HepG2 (cell line): ENCODE data around the gene HDDC3. TPM values are rescaled to one million over a fixed set of nuclear protein-coding genes. Genes with fewer than 3 reads are reported as not detected.

ENCODE experiments used
- FLYWCH1 ChIP-seq: sonication (generic); formaldehyde crosslinking; IDR thresholded peaks from 2 replicates; pipeline ENCODE4 v1.8.1; 2023; ENCODE audit warnings: mild to moderate bottlenecking, missing genetic modification reagents
- HNF1B ChIP-seq: sonication (generic); formaldehyde crosslinking; IDR thresholded peaks from 2 replicates; pipeline ENCODE4 v1.5.1; 2020; ENCODE audit warnings: mild to moderate bottlenecking, moderate library complexity, missing genetic modification reagents
- NFAT5 ChIP-seq: sonication (generic); formaldehyde crosslinking; IDR thresholded peaks from 2 replicates; pipeline ENCODE4 v1.4.0; 2020; ENCODE audit warnings: missing genetic modification reagents
- NFE2L1 ChIP-seq: sonication (generic); formaldehyde crosslinking; IDR thresholded peaks from 2 replicates; pipeline ENCODE4 v1.4.0; 2020; ENCODE audit warnings: missing genetic modification reagents, mild to moderate bottlenecking, borderline replicate concordance
- SYNCRIP ChIP-seq: fragments of 200-400 bp; formaldehyde crosslinking; IDR thresholded peaks from 2 replicates; pipeline ENCODE4 v1.6.1; 2018; ENCODE audit warnings: mild to moderate bottlenecking, low read depth, low read length; ENCODE audit not compliant: insufficient read depth
- THAP7 ChIP-seq: sonication (generic); formaldehyde crosslinking; IDR thresholded peaks from 2 replicates; pipeline ENCODE4 v1.8.1; 2023; ENCODE audit warnings: mild to moderate bottlenecking, missing genetic modification reagents
- U2AF2 ChIP-seq: fragments of 200-400 bp; formaldehyde crosslinking; IDR thresholded peaks from 2 replicates; pipeline ENCODE4 v1.6.1; 2017; ENCODE audit warnings: low read depth, mild to moderate bottlenecking, low read length
- ZNF441 ChIP-seq: sonication (generic); formaldehyde crosslinking; IDR thresholded peaks from 2 replicates; pipeline ENCODE4 v1.7.0; 2021; ENCODE audit warnings: missing genetic modification reagents, borderline replicate concordance
- polyA plus RNA-seq, 8 experiments: library from polyadenylated mRNA; depleted of rRNA in 3 of 8; stranded (reverse) in 7 of 8; unstranded in 1 of 8; fragments of >200 nt; fragmentation: Illumina TruSeq in 4 of 8; extraction: Trizol in 4 of 8; gene quantifications; 2 replicates each; pipeline versions ENCODE4 v1.2.1 to v1.2.3, GENCODE V29; 2011 to 2016; ENCODE audit warnings: low read depth in 4 of 8, missing spikeins in 1 of 8, mixed read lengths in 1 of 8; ENCODE audit not compliant: insufficient read depth in 1 of 8
- total RNA-seq, 5 experiments: library from RNA; depleted of rRNA; stranded (reverse); fragments of >200 nt; fragmentation: Illumina TruSeq; extraction: Trizol; gene quantifications; 2 replicates each; pipeline ENCODE4 v1.2.3, GENCODE V29; 2016; ENCODE audit warnings: low read depth in 1 of 5

Gene HDDC3
- total and polyA plus RNA-seq, 2 of the 13 experiments (the other 11 are each of a cell fraction or from before 2014, with no cell fraction given) = 18.7 to 28.3 TPM

GRCh38 chr15:90907838-90908507 lies 24.4 kb downstream of the HDDC3 start (continued):
- no peak for TF ChIP-seq U2AF2
- no peak for TF ChIP-seq SYNCRIP
- TF ChIP-seq THAP7 (CRISPR knock-in tag) = no peak
- no peak for TF ChIP-seq NFAT5 (CRISPR knock-in tag)
- no peak for TF ChIP-seq ZNF441 (CRISPR knock-in tag)
- no peak for TF ChIP-seq FLYWCH1 (CRISPR knock-in tag)
- no peak for TF ChIP-seq HNF1B (CRISPR knock-in tag)
- TF ChIP-seq NFE2L1 (CRISPR knock-in tag) = no peak
